ENCODE data around the gene CALCOCO2.

CALCOCO2 gene

GRCh38 chr17:48873696-48874443 lies 43.0 kb downstream of the CALCOCO2 start:
- DNase-seq, result no peak

GRCh38 chr17:48878920-48879898 lies 48.4 kb downstream of the CALCOCO2 start:
- peak; percentile 67 for DNase-seq

DNA sequence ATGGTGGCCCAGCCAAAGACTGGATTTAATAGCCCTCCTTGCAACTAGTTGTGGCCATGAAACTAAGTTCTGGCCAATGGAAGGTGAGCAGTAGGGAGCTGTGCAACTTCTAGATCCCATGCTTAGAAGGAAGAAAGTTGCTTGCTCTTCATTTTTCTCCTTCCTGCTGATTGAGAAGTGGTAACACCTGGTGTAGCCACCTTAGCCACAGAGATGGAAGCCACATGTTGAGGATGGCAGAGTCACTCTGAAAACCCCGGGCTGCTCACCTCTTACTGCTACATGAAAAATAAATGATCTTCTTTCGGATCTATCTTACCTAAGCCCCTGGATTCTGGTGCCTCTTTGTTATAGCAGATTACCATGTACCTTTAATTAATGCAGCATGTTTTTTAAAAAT lies 51.4 kb downstream of the CALCOCO2 start:
- DNase-seq, result no peak

GRCh38 chr17:48883171-48883570 lies 52.3 kb downstream of the CALCOCO2 start:
- no peak for DNase-seq

GRCh38 chr17:48890086-48890485 lies 59.3 kb downstream of the CALCOCO2 start:
- DNase-seq, result no peak

DNA sequence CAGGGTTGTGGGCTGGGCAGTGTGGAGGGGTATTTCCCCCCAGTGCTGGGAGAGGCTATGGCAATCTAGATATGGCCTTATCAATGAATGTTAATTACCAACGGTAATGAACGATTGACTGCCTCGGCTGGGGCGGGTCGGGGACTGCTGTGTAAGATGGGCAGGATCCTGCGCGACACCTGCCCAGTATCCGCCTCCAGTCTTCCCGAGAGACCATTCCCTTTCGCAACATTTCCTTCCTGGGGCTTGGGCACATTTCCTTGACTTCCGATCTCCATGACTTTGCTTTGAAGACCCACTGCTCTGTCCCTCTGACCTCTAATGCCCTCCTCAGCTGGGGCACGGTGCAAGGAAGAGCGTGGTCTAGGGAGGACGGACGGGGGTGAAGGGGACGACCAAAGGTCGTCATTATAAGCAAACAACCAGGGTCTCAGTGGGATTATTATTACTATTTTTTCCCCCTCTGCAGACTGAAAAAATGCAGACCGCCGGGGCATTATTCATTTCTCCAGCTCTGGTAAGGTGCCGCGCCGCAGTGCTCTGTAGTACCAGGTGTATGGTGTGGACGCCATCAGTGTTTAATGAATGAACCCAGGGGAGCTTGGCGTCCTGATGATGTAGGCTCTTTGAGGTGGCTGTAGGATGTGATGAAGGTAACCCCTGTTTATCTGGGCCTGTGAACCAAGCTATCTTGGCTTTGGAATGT lies 62.3 kb downstream of the CALCOCO2 start:
- DNase-seq, result no peak

DNA sequence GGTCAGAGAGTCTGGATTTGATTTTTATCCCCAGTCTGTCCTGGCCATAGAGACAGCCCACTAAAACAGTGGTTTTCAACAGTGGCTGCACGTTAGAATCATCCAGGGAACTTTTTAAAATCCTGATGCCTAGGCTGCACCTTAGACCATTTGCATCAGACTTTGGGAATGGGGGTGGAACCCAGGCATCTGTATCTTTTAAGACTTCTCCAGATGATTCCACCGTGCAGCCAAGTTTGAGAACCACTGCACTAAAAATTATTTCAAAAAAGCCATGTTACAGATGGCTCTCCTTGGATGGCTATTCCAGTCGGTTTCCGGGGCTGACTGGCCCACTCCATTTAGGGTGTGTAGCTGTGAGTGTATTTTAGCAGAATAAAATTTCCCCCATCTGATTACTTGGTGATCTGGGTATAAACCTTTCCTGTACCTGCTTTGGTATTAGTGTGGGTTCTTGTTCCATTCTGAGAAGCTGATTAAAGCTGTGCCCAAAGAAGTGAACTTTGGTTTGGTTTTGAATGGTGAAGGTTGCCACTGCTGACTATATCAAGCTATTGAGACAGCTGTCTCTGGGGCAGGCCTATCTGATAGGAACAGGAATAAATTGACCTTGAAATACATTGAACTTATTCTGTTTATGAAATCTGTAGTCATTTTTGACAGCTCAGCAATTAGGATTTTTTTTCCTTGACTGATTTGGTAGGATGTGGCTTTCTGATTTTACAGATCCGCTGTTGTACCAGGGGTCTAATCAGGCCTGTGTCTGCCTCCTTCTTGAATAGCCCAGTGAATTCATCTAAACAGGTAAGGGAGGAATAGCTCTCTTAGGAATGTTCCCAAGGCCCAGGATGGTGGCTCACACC lies 63.0 kb downstream of the CALCOCO2 start:
- DNase-seq, result no peak

DNA sequence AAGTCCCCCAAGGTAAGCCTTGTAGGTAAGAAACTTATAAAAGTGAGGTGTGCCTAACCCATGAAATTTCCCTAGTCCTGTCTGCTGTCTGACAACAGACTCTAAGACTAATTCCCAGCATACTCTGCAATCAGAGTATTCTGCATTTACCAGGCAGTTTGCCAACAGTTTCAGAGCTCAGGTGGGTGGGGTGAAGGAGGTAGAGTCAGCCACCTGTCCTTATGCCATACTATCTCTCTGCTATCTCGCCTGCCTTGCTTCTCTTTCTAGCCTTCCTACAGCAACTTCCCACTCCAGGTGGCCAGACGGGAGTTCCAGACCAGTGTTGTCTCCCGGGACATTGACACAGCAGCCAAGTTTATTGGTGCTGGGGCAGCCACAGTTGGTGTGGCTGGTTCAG lies 64.1 kb downstream of the CALCOCO2 start:
- no peak for DNase-seq

DNA sequence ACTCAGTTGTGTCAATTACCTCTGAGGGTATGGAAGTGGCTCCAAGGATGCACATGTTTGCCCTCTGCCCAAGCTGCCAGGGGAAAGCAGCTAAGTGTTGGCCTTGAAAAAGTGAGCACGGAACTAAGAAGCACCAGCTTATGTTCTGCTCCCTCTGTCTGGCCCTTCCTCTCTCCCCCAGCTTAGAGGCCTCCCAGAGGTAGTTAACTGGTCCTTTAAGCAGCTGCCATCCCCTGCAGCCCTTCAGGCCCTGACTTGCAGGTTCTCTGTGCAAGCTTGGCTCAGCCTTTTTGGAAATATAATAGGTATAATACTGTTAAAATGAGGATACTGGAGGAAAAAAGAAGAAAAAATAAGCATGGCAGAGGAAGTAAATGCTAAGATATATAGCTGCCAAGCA lies 70.4 kb downstream of the CALCOCO2 start:
- DNase-seq, result no peak

- no peak for DNase-seq
Measured at GRCh38 chr17:48903401-48903800, 72.6 kb downstream of the CALCOCO2 start.

GRCh38 chr17:48904428-48904827 lies 73.6 kb downstream of the CALCOCO2 start:
- DNase-seq, result no peak

GRCh38 chr17:48905987-48906515 lies 75.2 kb downstream of the CALCOCO2 start:
- no peak for DNase-seq

DNA sequence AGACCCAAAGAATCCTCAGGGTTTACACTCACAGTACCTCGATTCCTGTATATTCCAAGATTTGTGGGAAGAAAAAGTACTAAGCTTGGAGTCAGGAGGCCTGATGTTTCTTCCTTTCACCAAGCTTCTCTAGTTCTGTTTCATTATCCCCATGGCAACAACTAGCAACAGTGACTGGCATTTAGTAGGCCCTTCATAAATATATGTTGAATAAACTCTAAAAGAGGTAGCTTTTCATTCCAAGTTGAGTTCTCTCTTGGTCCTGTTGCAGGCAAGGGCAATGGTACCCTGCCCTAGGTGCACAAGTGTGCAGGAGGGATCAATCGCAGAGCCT lies 76.8 kb downstream of the CALCOCO2 start:
- no peak for DNase-seq

- DNase-seq, result peak; percentile 91
Measured at GRCh38 chr17:48908047-48908843, 77.4 kb downstream of the CALCOCO2 start, which contains the start of gene UBE2Z. Gene UBE2Z (plus strand): TSS chr17:48908407. CDS start chr17:48908504, 97 bp downstream.

DNA sequence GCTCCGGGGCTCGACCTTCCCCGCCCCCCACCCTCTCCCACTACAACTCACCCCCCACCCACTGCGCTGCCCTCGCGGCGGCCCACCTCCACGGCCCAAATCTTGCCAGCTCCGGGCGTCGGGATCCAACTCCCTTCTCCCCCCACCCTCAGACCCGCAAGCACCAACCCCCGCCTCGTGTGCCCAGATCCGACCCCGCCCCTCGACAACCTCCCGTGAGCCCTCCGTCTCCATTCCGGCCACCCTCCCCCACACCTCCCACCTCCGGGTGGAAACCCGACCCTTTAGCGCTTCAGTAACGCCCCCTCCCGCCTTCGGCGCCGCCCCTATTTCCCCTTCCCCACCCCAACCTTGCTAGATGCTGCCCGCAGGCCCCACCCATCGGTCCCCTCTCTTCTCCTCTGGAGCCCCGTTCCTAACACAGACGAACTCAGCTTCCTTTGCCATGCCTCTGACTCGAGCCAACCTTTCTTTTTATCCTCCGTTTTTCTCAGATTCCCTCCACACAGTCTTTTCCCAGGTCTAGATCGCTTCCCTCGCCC lies 78.1 kb downstream of the CALCOCO2 start:
- DNase-seq, result peak; percentile 88

DNA sequence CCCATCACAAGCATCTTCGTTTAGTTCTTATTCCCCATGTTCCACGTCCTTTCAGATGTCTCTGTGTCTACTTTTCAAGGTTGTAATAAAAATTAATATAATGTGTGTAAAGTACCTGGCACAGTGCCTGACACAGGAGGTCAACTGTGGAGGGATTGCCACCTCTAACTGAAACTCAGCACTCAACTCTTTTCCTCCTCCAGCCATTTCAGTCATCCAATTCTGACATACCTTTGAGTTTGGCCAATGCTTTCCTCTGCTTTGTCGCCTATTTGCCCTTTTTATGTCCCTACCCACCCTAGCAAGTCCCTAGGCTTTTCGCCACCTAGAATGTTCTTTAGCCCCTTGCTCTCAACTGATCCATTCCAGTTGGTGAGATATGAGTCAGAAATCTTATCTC lies 78.9 kb downstream of the CALCOCO2 start:
- DNase-seq, result no peak

DNA sequence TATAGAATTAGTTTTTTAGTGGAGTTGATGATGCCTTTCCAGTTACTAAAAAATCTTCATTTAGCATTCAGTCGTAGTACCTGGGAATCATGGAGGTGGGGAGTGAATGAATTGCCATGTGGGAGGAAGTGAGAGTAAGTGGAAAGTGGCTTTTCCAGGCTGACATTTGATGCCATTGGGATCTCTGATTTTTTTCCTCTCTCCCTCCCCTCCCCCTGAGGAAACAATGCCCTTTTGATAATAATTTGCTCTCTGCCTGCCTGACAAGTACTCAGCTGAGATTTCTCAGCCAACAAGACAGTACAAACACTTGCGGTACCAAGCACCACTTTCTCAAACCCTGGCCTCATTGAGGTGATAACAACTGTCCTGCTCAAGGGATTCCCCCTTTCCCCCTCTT lies 79.5 kb downstream of the CALCOCO2 start:
- no peak for DNase-seq

- no peak for DNase-seq
Measured at GRCh38 chr17:48912476-48912875, 81.6 kb downstream of the CALCOCO2 start.

Measured in stimulated activated CD4-positive, alpha-beta T cell treated with anti-CD3 and anti-CD28 coated beads, Interleukin-4, amount 100 ng/mL, for 24 hours (primary cell).